ENCODE results near the gene BCDIN3D. TPM values are rescaled to one million over a fixed set of nuclear protein-coding genes. Genes with fewer than 3 reads are reported as not detected.

The BCDIN3D gene
- total and polyA plus RNA-seq, 8 donors: 0.58 to 14.7 (median 2.6) TPM; not detected in 1

GRCh38 chr12:49870501-49871262, 27.8 kb upstream of the BCDIN3D start:
- no peak for TF ChIP-seq CTCF (IDR thresholded peaks at IDR 0.05)
- no peak for TF ChIP-seq EP300 (IDR thresholded peaks at IDR 0.05)
- no peak for TF ChIP-seq POLR2A (IDR thresholded peaks at IDR 0.05)
- no peak for TF ChIP-seq POLR2AphosphoS5 (IDR thresholded peaks at IDR 0.05)
- Histone ChIP-seq H3K27ac (peak overlapping the region in 1 of 5 donors; percentile 76), H3K9me3 (no peaks in the 10 kb centered on the region), H3K27me3 (peaks cover 0 to 5% (median 0%) of the 10 kb centered on the region in 3 donors), H3K4me1 (peaks cover 28 to 35% (median 29%) of the 10 kb centered on the region in 4 donors), H3K4me3 (no peak overlapping the region), H3K36me3 (no peaks in the 10 kb centered on the region)
- intact Hi-C loops (cut with DNase I; ENCODE audit: low total_unique reads): no loop called here
- no peak for DNase-seq
- WGBS, 5 donors: 74 to 90% (median 85%) methylated on average over 9 to 11 of the region's 11 CpGs

GRCh38 chr12:49869816-49870500, 27.1 kb upstream of the BCDIN3D start:
- peaks cover 0 to 8% (median 0%) of the 10 kb centered on the region in 3 donors for H3K27me3 ChIP-seq
- no peaks in the 10 kb centered on the region for H3K36me3 ChIP-seq
- H3K27ac ChIP-seq: peak overlapping the region; percentile 40 to 76 (median 63)
- 88 to 93% (median 91%) methylated on average over 11 to 14 of the region's 14 CpGs for WGBS, 5 donors
- intact Hi-C loops (cut with DNase I; ENCODE audit: low total_unique reads): no loop called here
- TF ChIP-seq CTCF (IDR thresholded peaks at IDR 0.05) (no peak), POLR2AphosphoS5 (IDR thresholded peaks at IDR 0.05) (no peak), EP300 (IDR thresholded peaks at IDR 0.05) (no peak), POLR2A (IDR thresholded peaks at IDR 0.05) (no peak)
- H3K9me3 ChIP-seq: no peaks in the 10 kb centered on the region
- peaks cover 28 to 35% (median 29%) of the 10 kb centered on the region in 4 donors for H3K4me1 ChIP-seq
- DNase-seq: no peak
- H3K4me3 ChIP-seq: no peak overlapping the region

GRCh38 chr12:49868952-49869815, 26.3 kb upstream of the BCDIN3D start:
- H3K27me3 ChIP-seq: peaks cover 0 to 8% (median 0%) of the 10 kb centered on the region in 3 donors
- H3K4me3 ChIP-seq: no peak overlapping the region
- H3K9me3 ChIP-seq: no peaks in the 10 kb centered on the region
- 11 to 28% (median 15%) methylated on average over 6 to 16 of the region's 16 CpGs for WGBS, 5 donors
- H3K4me1 ChIP-seq: peaks cover 28 to 35% (median 29%) of the 10 kb centered on the region in 4 donors
- H3K36me3 ChIP-seq: no peaks in the 10 kb centered on the region
- H3K27ac ChIP-seq: peak overlapping the region; percentile 51 to 76 (median 63)
- TF ChIP-seq POLR2A (IDR thresholded peaks at IDR 0.05) (no peak), POLR2AphosphoS5 (IDR thresholded peaks at IDR 0.05) (peak; percentile 4 to 43 (median 33)), EP300 (IDR thresholded peaks at IDR 0.05) (no peak), CTCF (IDR thresholded peaks at IDR 0.05) (no peak)
- intact Hi-C loops (cut with DNase I; ENCODE audit: low total_unique reads): no loop called here
- DNase-seq: peak; percentile 83 to 95

GRCh38 chr12:49868449-49868848, 25.5 kb upstream of the BCDIN3D start:
- intact Hi-C loops (cut with DNase I; ENCODE audit: low total_unique reads): no loop called here
- Histone ChIP-seq H3K4me3 (no peak overlapping the region), H3K9me3 (no peaks in the 10 kb centered on the region), H3K4me1 (peaks cover 28 to 35% (median 29%) of the 10 kb centered on the region in 4 donors), H3K27ac (peak overlapping the region; percentile 51 to 76 (median 63)), H3K27me3 (peaks cover 0 to 8% (median 0%) of the 10 kb centered on the region in 3 donors), H3K36me3 (no peaks in the 10 kb centered on the region)
- 79 to 85% (median 81%) methylated on average over 14 to 16 of the region's 16 CpGs for WGBS, 5 donors
- TF ChIP-seq POLR2A (IDR thresholded peaks at IDR 0.05) (no peak), POLR2AphosphoS5 (IDR thresholded peaks at IDR 0.05) (no peak), CTCF (IDR thresholded peaks at IDR 0.05) (no peak), EP300 (IDR thresholded peaks at IDR 0.05) (no peak)
- DNase-seq: no peak
